Measurements from ENCODE around the gene BBS1. TPM values are rescaled to one million over a fixed set of nuclear protein-coding genes. Genes with fewer than 3 reads are reported as not detected.

BBS1 gene
- total RNA-seq, 1 donor from 2014 or later, result 71.8 TPM

- Mint-ChIP-seq H3K9me3 (no peaks in the 10 kb centered on the region), H3K4me1 (ENCODE audit: unreplicated experiment) (peaks cover 15% of the 10 kb centered on the region), H3K27ac (peak overlapping the region; percentile 63), H3K36me3 (no peaks in the 10 kb centered on the region), H3K4me3 (peak overlapping the region; percentile 91), H3K27me3 (peaks cover 4% of the 10 kb centered on the region)
- no peak for TF ChIP-seq CTCF (conservative IDR thresholded peaks at IDR 0.05)
- DNase-seq (ENCODE audit: extremely low spot score, unreplicated experiment), result no peak
Measured at GRCh38 chr11:66465373-66466224, 44.8 kb upstream of the BBS1 start.

GRCh38 chr11:66466225-66467033 is 44.0 kb upstream of the BBS1 start, which contains the start of gene PELI3:
PELI3 (plus strand) TSS chr11:66466905; CDS start chr11:66468129, 1,224 bp downstream.
- peaks cover 3% of the 10 kb centered on the region for H3K27me3 Mint-ChIP-seq
- peak within 1 kb of the TSS; percentile 93 for H3K4me3 Mint-ChIP-seq
- no peaks in the 10 kb centered on the region for H3K36me3 Mint-ChIP-seq
- H3K4me1 Mint-ChIP-seq (ENCODE audit: unreplicated experiment), result peaks cover 15% of the 10 kb centered on the region
- TF ChIP-seq CTCF (conservative IDR thresholded peaks at IDR 0.05), result no peak
- H3K9me3 Mint-ChIP-seq, result no peaks in the 10 kb centered on the region
- DNase-seq (ENCODE audit: extremely low spot score, unreplicated experiment), result peak; percentile 94
- peak within 1 kb of the TSS; percentile 67 for H3K27ac Mint-ChIP-seq

GRCh38 chr11:66467034-66467659 is 43.3 kb upstream of the BBS1 start:
- no peaks in the 10 kb centered on the region for H3K36me3 Mint-ChIP-seq
- TF ChIP-seq CTCF (conservative IDR thresholded peaks at IDR 0.05), result peak; percentile 63
- peak overlapping the region; percentile 67 for H3K27ac Mint-ChIP-seq
- peaks cover 15% of the 10 kb centered on the region for H3K4me1 Mint-ChIP-seq (ENCODE audit: unreplicated experiment)
- H3K9me3 Mint-ChIP-seq, result no peaks in the 10 kb centered on the region
- no peak for DNase-seq (ENCODE audit: extremely low spot score, unreplicated experiment)
- H3K27me3 Mint-ChIP-seq, result no peaks in the 10 kb centered on the region
- H3K4me3 Mint-ChIP-seq, result peak overlapping the region; percentile 93

- Mint-ChIP-seq H3K27ac (peak overlapping the region; percentile 67), H3K4me1 (ENCODE audit: unreplicated experiment) (peaks cover 15% of the 10 kb centered on the region), H3K27me3 (no peaks in the 10 kb centered on the region), H3K36me3 (no peaks in the 10 kb centered on the region), H3K9me3 (no peaks in the 10 kb centered on the region), H3K4me3 (peak overlapping the region; percentile 93)
- DNase-seq (ENCODE audit: extremely low spot score, unreplicated experiment), result no peak
- TF ChIP-seq CTCF (conservative IDR thresholded peaks at IDR 0.05), result no peak
Measured at GRCh38 chr11:66467756-66468155, 42.7 kb upstream of the BBS1 start.

GRCh38 chr11:66468691-66469090 is 41.7 kb upstream of the BBS1 start:
- Mint-ChIP-seq H3K27me3 (no peaks in the 10 kb centered on the region), H3K9me3 (no peaks in the 10 kb centered on the region), H3K4me1 (ENCODE audit: unreplicated experiment) (peaks cover 15% of the 10 kb centered on the region), H3K27ac (no peak overlapping the region), H3K36me3 (no peaks in the 10 kb centered on the region), H3K4me3 (peak overlapping the region; percentile 93)
- DNase-seq (ENCODE audit: extremely low spot score, unreplicated experiment), result no peak
- TF ChIP-seq CTCF (conservative IDR thresholded peaks at IDR 0.05), result no peak
